Mesenchymal stem cell (in vitro differentiated cells and primary cell): ENCODE measurements around the gene DDX55.

Experiments
- DNase-seq: peaks from one replicate; pipeline ENCODE4 v3.0.0-alpha.2; 2013
- H2AFZ ChIP-seq: one replicate; pipeline ENCODE4 v1.6.1; 2013; ENCODE audit warnings: low read depth, mild to moderate bottlenecking, control low read depth, inconsistent platforms, low read length, moderate library complexity
- H2AK5ac ChIP-seq: 2 replicates; pipeline ENCODE4 v1.6.1; 2013; ENCODE audit warnings: low read length, moderate library complexity, mild to moderate bottlenecking, inconsistent platforms; ENCODE audit not compliant: severe bottlenecking
- H2BK120ac ChIP-seq: one replicate; pipeline ENCODE4 v1.6.1; 2013; ENCODE audit warnings: low read depth, mild to moderate bottlenecking, inconsistent platforms, low read length, moderate library complexity
- H2BK12ac ChIP-seq, 2 experiments: one replicate each; pipeline ENCODE4 v1.6.1; 2013; ENCODE audit warnings: inconsistent platforms in 2 of 2, low read length in 2 of 2, mild to moderate bottlenecking in 2 of 2, moderate library complexity in 2 of 2, control low read depth in 1 of 2
- H2BK15ac ChIP-seq: one replicate; pipeline ENCODE4 v1.6.1; 2013; ENCODE audit warnings: mild to moderate bottlenecking, low read depth, inconsistent platforms; ENCODE audit not compliant: poor library complexity, severe bottlenecking
- H2BK5ac ChIP-seq: 2 replicates; pipeline ENCODE4 v1.6.1; 2013; ENCODE audit warnings: low read depth, mild to moderate bottlenecking, low read length, control low read depth, inconsistent platforms; ENCODE audit not compliant: poor library complexity, severe bottlenecking
- H3K14ac ChIP-seq, 2 experiments: one replicate each; pipeline ENCODE4 v1.6.1; 2013; ENCODE audit warnings: inconsistent platforms in 2 of 2, low read length in 2 of 2, control low read depth in 1 of 2, mild to moderate bottlenecking in 1 of 2, moderate library complexity in 1 of 2
- H3K18ac ChIP-seq, 2 experiments: one replicate each; pipeline ENCODE4 v1.6.1; 2013; ENCODE audit warnings: inconsistent platforms in 2 of 2, low read length in 2 of 2, control low read depth in 1 of 2, low read depth in 1 of 2, mild to moderate bottlenecking in 1 of 2
- H3K23ac ChIP-seq, 2 experiments: one replicate each; pipeline ENCODE4 v1.6.1; 2013; ENCODE audit warnings: inconsistent platforms in 2 of 2, low read length in 2 of 2, mild to moderate bottlenecking in 2 of 2, moderate library complexity in 2 of 2, control low read depth in 1 of 2
- H3K27ac ChIP-seq: 2 replicates; pipeline ENCODE4 v1.5.1; 2013; ENCODE audit warnings: mild to moderate bottlenecking, moderate library complexity, low read length, control low read depth, inconsistent platforms; ENCODE audit not compliant: poor library complexity, severe bottlenecking
- H3K27me3 ChIP-seq, 2 experiments: 2 replicates each; pipeline versions ENCODE4 v1.6.1 to v1.7.0; 2013; ENCODE audit warnings: low read length in 2 of 2, mild to moderate bottlenecking in 2 of 2, moderate library complexity in 2 of 2, control low read depth in 1 of 2, inconsistent platforms in 1 of 2; ENCODE audit not compliant: control insufficient read depth in 1 of 2, insufficient read depth in 1 of 2
- H3K36me3 ChIP-seq, 2 experiments: 2 replicates each; pipeline versions ENCODE4 v1.6.1 to v1.7.0; 2013; ENCODE audit warnings: low read length in 2 of 2, control low read depth in 1 of 2, inconsistent platforms in 1 of 2, low read depth in 1 of 2, mild to moderate bottlenecking in 1 of 2; ENCODE audit not compliant: insufficient read depth in 2 of 2, control insufficient read depth in 1 of 2
- H3K4ac ChIP-seq, 2 experiments: one replicate each; pipeline ENCODE4 v1.6.1; 2013; ENCODE audit warnings: inconsistent platforms in 2 of 2, low read length in 2 of 2, mild to moderate bottlenecking in 2 of 2, moderate library complexity in 2 of 2, control low read depth in 1 of 2, low read depth in 1 of 2
- H3K4me1 ChIP-seq: 2 replicates; pipeline ENCODE4 v1.6.1; 2013; ENCODE audit warnings: low read depth, low read length, control low read depth; ENCODE audit not compliant: control insufficient read depth, insufficient read depth
- H3K4me2 ChIP-seq: 2 replicates; pipeline ENCODE4 v1.6.1; 2013; ENCODE audit warnings: low read length, mild to moderate bottlenecking, inconsistent platforms; ENCODE audit not compliant: poor library complexity, severe bottlenecking
- H3K4me3 ChIP-seq, 2 experiments: 2 replicates each; pipeline versions ENCODE4 v1.5.1 to v1.7.0; 2013; ENCODE audit warnings: low read length in 2 of 2, mild to moderate bottlenecking in 2 of 2, control low read depth in 1 of 2, low read depth in 1 of 2; ENCODE audit not compliant: insufficient read depth in 1 of 2
- H3K79me1 ChIP-seq: replicated peaks from 2 replicates; pipeline ENCODE4 v1.6.1; 2013; ENCODE audit warnings: mild to moderate bottlenecking, control low read depth, low read length, inconsistent platforms; ENCODE audit not compliant: poor library complexity, severe bottlenecking
- H3K9ac ChIP-seq: 2 replicates; pipeline ENCODE4 v1.7.0; 2013; ENCODE audit warnings: mild to moderate bottlenecking, low read length, moderate library complexity
- H3K9me3 ChIP-seq: 2 replicates; pipeline ENCODE4 v1.7.0; 2013; ENCODE audit warnings: mild to moderate bottlenecking, low read length; ENCODE audit not compliant: control insufficient read depth
- H4K8ac ChIP-seq: one replicate; pipeline ENCODE4 v1.6.1; 2013; ENCODE audit warnings: inconsistent platforms, mild to moderate bottlenecking, low read length, moderate library complexity
- H4K91ac ChIP-seq: one replicate; pipeline ENCODE4 v1.6.1; 2013; ENCODE audit warnings: mild to moderate bottlenecking, low read length, inconsistent platforms
- WGBS: methylation state at CpG from one replicate; pipeline ENCODE4 v1.1.7; 2013; ENCODE audit warnings: mixed read lengths; 5-methylcytosine and 5-hydroxymethylcytosine counted together

Gene DDX55

GRCh38 chr12:123580772-123581171 lies 21.1 kb upstream of the DDX55 start:
- Histone ChIP-seq H3K14ac (no peak overlapping the region), H2BK5ac (no peak overlapping the region), H3K9ac (no peak overlapping the region), H3K9me3 (peaks cover 5% of the 10 kb centered on the region), H2AFZ (no peak overlapping the region), H3K23ac (no peak overlapping the region), H3K4me1 (peaks cover 6% of the 10 kb centered on the region), H3K27ac (no peak overlapping the region), H3K18ac (no peak overlapping the region), H3K79me1 (peaks cover 10% of the 10 kb centered on the region), H3K4ac (no peak overlapping the region), H3K27me3 (no peaks in the 10 kb centered on the region), H4K8ac (no peak overlapping the region), H3K4me2 (no peak overlapping the region), H4K91ac (no peak overlapping the region), H2BK15ac (no peak overlapping the region), H2BK120ac (no peak overlapping the region), H2AK5ac (no peak overlapping the region), H3K4me3 (no peak overlapping the region), H2BK12ac (no peak overlapping the region), H3K36me3 (peaks cover 8 to 13% of the 10 kb centered on the region in 2 experiments)
- WGBS: 94% methylated on average over 4 of the region's 4 CpGs
- DNase-seq: no peak

- Histone ChIP-seq H3K18ac (no peak overlapping the region), H3K36me3 (peaks cover 34 to 93% of the 10 kb centered on the region in 2 experiments), H3K4me2 (no peak overlapping the region), H3K27me3 (no peaks in the 10 kb centered on the region), H3K23ac (no peak overlapping the region), H3K9me3 (no peaks in the 10 kb centered on the region), H2AFZ (no peak overlapping the region), H4K8ac (no peak overlapping the region), H2BK15ac (no peak overlapping the region), H3K79me1 (peaks cover 5% of the 10 kb centered on the region), H3K4ac (no peak overlapping the region), H2BK12ac (no peak overlapping the region), H3K4me1 (peaks cover 8% of the 10 kb centered on the region), H2BK120ac (no peak overlapping the region), H3K27ac (no peak overlapping the region), H2BK5ac (no peak overlapping the region), H2AK5ac (no peak overlapping the region), H3K4me3 (no peak overlapping the region), H3K9ac (peak overlapping the region; percentile 42), H3K14ac (no peak overlapping the region), H4K91ac (no peak overlapping the region)
- WGBS: 82% methylated on average over 8 of the region's 8 CpGs
- peak; percentile 35 for DNase-seq
Measured at GRCh38 chr12:123591702-123592481, 10.0 kb upstream of the DDX55 start.

- Histone ChIP-seq H3K4me1 (no peaks in the 10 kb centered on the region), H3K14ac (no peak overlapping the region), H2AFZ (no peak overlapping the region), H4K8ac (no peak overlapping the region), H2BK15ac (no peak overlapping the region), H3K4ac (no peak overlapping the region), H3K4me2 (no peak overlapping the region), H3K27ac (no peak overlapping the region), H3K23ac (no peak overlapping the region), H2BK120ac (no peak overlapping the region), H3K4me3 (no peak overlapping the region), H2BK5ac (no peak overlapping the region), H2BK12ac (no peak overlapping the region), H3K18ac (no peak overlapping the region), H3K27me3 (no peaks in the 10 kb centered on the region), H3K36me3 (peaks cover 26 to 84% of the 10 kb centered on the region in 2 experiments), H3K9ac (no peak overlapping the region), H3K79me1 (peaks cover 10% of the 10 kb centered on the region), H2AK5ac (no peak overlapping the region), H4K91ac (no peak overlapping the region), H3K9me3 (no peaks in the 10 kb centered on the region)
- peak; percentile 44 for DNase-seq
Measured at GRCh38 chr12:123595729-123596128, 6.2 kb upstream of the DDX55 start.

GRCh38 chr12:123597100-123597499 lies 4.8 kb upstream of the DDX55 start:
- Histone ChIP-seq H4K91ac (no peak overlapping the region), H3K23ac (no peak overlapping the region), H3K27ac (no peak overlapping the region), H2BK120ac (no peak overlapping the region), H2BK15ac (no peak overlapping the region), H3K4ac (no peak overlapping the region), H2BK5ac (no peak overlapping the region), H3K36me3 (peaks cover 20 to 70% of the 10 kb centered on the region in 2 experiments), H3K14ac (no peak overlapping the region), H2AFZ (no peak overlapping the region), H3K18ac (no peak overlapping the region), H3K4me2 (no peak overlapping the region), H3K79me1 (peaks cover 16% of the 10 kb centered on the region), H2AK5ac (no peak overlapping the region), H3K9ac (peak overlapping the region; percentile 34), H3K4me3 (no peak overlapping the region), H4K8ac (no peak overlapping the region), H3K4me1 (peaks cover 3% of the 10 kb centered on the region), H3K27me3 (no peaks in the 10 kb centered on the region), H3K9me3 (no peaks in the 10 kb centered on the region), H2BK12ac (no peak overlapping the region)
- WGBS: 98% methylated on average over 3 of the region's 3 CpGs
- no peak for DNase-seq
